Keratinocyte (primary cell): ENCODE measurements around the gene FHDC1. TPM values are rescaled to one million over a fixed set of nuclear protein-coding genes. Genes with fewer than 3 reads are reported as not detected.

Experiments used
- DNase-seq: peaks from one replicate; pipeline ENCODE4 v3.0.0-alpha.2; 2011; ENCODE audit warnings: low read depth, missing footprints, low spot score
- FAIRE-seq: peaks from 2 replicates; lab custom pipeline; 2011; peaks lifted over from hg19 to GRCh38; lab: Jason Lieb, UNC
- H2AFZ ChIP-seq: 2 replicates; pipeline ENCODE4 v1.6.0; 2012; ENCODE audit warnings: low read length, control low read depth, inconsistent platforms; ENCODE audit not compliant: control insufficient read depth
- H3K27ac ChIP-seq: 2 replicates; pipeline ENCODE4 v1.5.1; 2011; ENCODE audit warnings: low read length; ENCODE audit not compliant: control insufficient read depth, insufficient read depth
- H3K27me3 ChIP-seq: 3 replicates; pipeline ENCODE4 v1.6.0; 2011; ENCODE audit warnings: low read length; ENCODE audit not compliant: control insufficient read depth, insufficient read depth; ENCODE audit errors: extremely low read depth
- H3K36me3 ChIP-seq, 2 experiments: 2 replicates in 1 of 2; 3 replicates in 1 of 2; pipeline ENCODE4 v1.5.1; 2011; ENCODE audit warnings: low read length in 2 of 2, mild to moderate bottlenecking in 1 of 2; ENCODE audit not compliant: control insufficient read depth in 2 of 2, insufficient read depth in 2 of 2; ENCODE audit errors: extremely low read depth in 1 of 2
- H3K4me1 ChIP-seq: 3 replicates; pipeline ENCODE4 v1.5.1; 2011; ENCODE audit warnings: low read length; ENCODE audit not compliant: control insufficient read depth, insufficient read depth; ENCODE audit errors: extremely low read depth
- H3K4me2 ChIP-seq: 3 replicates; pipeline ENCODE4 v1.6.0; 2011; ENCODE audit warnings: low read depth, low read length; ENCODE audit not compliant: control insufficient read depth, insufficient read depth; ENCODE audit errors: extremely low read depth
- H3K4me3 ChIP-seq, 3 experiments: fragments of 200-600 bp in 1 of 3; sonication (generic) in 1 of 3; 2 replicates in 2 of 3; 3 replicates in 1 of 3; pipeline ENCODE4 v1.5.1; 2011 to 2016; ENCODE audit warnings: low read length in 3 of 3, mild to moderate bottlenecking in 3 of 3, control low read depth in 2 of 3, inconsistent platforms in 1 of 3, low read depth in 1 of 3, mixed read lengths in 1 of 3, mixed run types in 1 of 3, moderate library complexity in 1 of 3; ENCODE audit not compliant: control insufficient read depth in 2 of 3, insufficient read depth in 2 of 3; ENCODE audit errors: extremely low read depth in 1 of 3
- H3K79me2 ChIP-seq: 2 replicates; pipeline ENCODE4 v1.6.0; 2012; ENCODE audit warnings: low read length; ENCODE audit not compliant: control insufficient read depth, insufficient read depth
- H3K9ac ChIP-seq: 3 replicates; pipeline ENCODE4 v1.6.0; 2011; ENCODE audit warnings: low read length; ENCODE audit not compliant: control insufficient read depth, insufficient read depth; ENCODE audit errors: extremely low read depth
- H3K9me1 ChIP-seq: 3 replicates; pipeline ENCODE4 v1.6.0; 2011; ENCODE audit warnings: low read length; ENCODE audit not compliant: control insufficient read depth, insufficient read depth; ENCODE audit errors: extremely low read depth
- H3K9me3 ChIP-seq: 2 replicates; pipeline ENCODE4 v1.5.1; 2012; ENCODE audit warnings: low read depth, low read length; ENCODE audit not compliant: control insufficient read depth
- H4K20me1 ChIP-seq: 3 replicates; pipeline ENCODE4 v1.6.0; 2011; ENCODE audit warnings: low read length; ENCODE audit not compliant: control insufficient read depth, insufficient read depth; ENCODE audit errors: extremely low read depth
- EZH2 ChIP-seq: IDR thresholded peaks from one replicate; pipeline ENCODE4 v1.6.1; 2012; ENCODE audit warnings: inconsistent platforms, mild to moderate bottlenecking, low read length, moderate library complexity
- dilution Hi-C: fragments of 300-500 bp; cut with MboI; formaldehyde crosslinking; loops from one replicate; pipeline ENCODE4 v1.7.0; 2020; ENCODE audit warnings: low sequenced_read_pairs; ENCODE audit not compliant: extremely low pct_ligation_motif_present
- polyA plus RNA-seq, 5 experiments: library from polyadenylated mRNA; depleted of rRNA in 3 of 5; stranded (reverse) in 3 of 5; stranded (forward) in 1 of 5; unstranded in 1 of 5; fragments of >200 nt; gene quantifications; 1 replicate in 1 of 5; 2 replicates in 3 of 5; 3 replicates in 1 of 5; pipeline versions ENCODE4 v1.2.1 to v1.2.3, GENCODE V29; 2011 to 2012; ENCODE audit warnings: missing spikeins in 2 of 5, low read depth in 1 of 5, low replicate concordance in 1 of 5
- TF ChIP-seq, protein P1 (sequence below), 3 experiments: IDR thresholded peaks in 1 of 3; conservative IDR thresholded peaks in 1 of 3; optimal IDR thresholded peaks in 1 of 3; 2 replicates in 2 of 3; 3 replicates in 1 of 3; pipeline versions ENCODE3 to v1.5.1; 2011; ENCODE audit warnings: low read length in 3 of 3, mild to moderate bottlenecking in 3 of 3, moderate library complexity in 2 of 3, control low read depth in 1 of 3, inconsistent platforms in 1 of 3; ENCODE audit not compliant: insufficient read depth in 2 of 3; ENCODE audit errors: extremely low read depth in 1 of 3

The FHDC1 gene
- polyA plus RNA-seq, 1 donor (not counting 4 experiments of a cell fraction or from before 2014, with no cell fraction given) = 1.6 TPM

DNA sequence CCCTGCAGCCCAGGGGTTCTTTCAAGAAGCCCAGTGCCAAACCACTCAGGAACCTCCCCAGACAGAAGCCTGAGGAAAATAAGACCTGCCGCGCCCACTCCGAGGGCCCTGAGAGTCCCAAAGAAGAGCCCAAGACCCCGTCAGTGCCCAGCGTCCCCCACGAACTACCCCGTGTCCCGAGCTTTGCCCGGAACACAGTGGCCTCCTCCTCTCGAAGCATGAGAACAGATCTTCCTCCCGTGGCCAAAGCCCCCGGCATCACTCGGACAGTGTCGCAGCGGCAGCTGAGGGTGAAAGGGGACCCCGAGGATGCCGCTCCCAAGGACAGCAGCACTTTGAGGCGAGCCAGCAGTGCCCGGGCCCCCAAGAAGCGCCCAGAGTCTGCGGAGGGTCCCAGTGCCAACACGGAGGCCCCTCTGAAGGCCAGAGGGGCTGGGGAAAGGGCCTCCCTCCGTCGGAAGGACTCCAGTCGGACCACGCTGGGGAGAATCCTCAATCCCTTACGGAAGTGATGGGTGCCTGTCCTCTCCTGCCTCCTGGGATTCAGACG is 40.2 kb downstream of the FHDC1 start:
- dilution Hi-C loops = no loop called here
- H3K36me3 ChIP-seq = peaks cover 1 to 7% of the 10 kb centered on the region in 2 experiments
- TF ChIP-seq, protein P1, sequence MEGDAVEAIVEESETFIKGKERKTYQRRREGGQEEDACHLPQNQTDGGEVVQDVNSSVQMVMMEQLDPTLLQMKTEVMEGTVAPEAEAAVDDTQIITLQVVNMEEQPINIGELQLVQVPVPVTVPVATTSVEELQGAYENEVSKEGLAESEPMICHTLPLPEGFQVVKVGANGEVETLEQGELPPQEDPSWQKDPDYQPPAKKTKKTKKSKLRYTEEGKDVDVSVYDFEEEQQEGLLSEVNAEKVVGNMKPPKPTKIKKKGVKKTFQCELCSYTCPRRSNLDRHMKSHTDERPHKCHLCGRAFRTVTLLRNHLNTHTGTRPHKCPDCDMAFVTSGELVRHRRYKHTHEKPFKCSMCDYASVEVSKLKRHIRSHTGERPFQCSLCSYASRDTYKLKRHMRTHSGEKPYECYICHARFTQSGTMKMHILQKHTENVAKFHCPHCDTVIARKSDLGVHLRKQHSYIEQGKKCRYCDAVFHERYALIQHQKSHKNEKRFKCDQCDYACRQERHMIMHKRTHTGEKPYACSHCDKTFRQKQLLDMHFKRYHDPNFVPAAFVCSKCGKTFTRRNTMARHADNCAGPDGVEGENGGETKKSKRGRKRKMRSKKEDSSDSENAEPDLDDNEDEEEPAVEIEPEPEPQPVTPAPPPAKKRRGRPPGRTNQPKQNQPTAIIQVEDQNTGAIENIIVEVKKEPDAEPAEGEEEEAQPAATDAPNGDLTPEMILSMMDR (optimal IDR thresholded peaks at IDR 0.05 in 1 of 3, IDR thresholded peaks at IDR 0.05 in 1 of 3, conservative IDR thresholded peaks at IDR 0.05 in 1 of 3; ENCODE audit: extremely low read depth in 1 of 3, insufficient read depth in 2 of 3, low read length in 3 of 3) = no peak
- no peak for TF ChIP-seq EZH2
- H3K4me3 ChIP-seq = no peak overlapping the region
- no peaks in the 10 kb centered on the region for H3K9me1 ChIP-seq
- no peaks in the 10 kb centered on the region for H3K9me3 ChIP-seq
- no peak overlapping the region for H3K4me2 ChIP-seq
- H2AFZ ChIP-seq = no peak overlapping the region
- no peaks in the 10 kb centered on the region for H3K79me2 ChIP-seq
- no peak overlapping the region for H3K27ac ChIP-seq
- no peak overlapping the region for H3K9ac ChIP-seq
- DNase-seq (no peak), FAIRE-seq (no peak)
- H4K20me1 ChIP-seq = no peaks in the 10 kb centered on the region
- peaks cover 33% of the 10 kb centered on the region for H3K4me1 ChIP-seq
- no peaks in the 10 kb centered on the region for H3K27me3 ChIP-seq

GRCh38 chr4:152979731-152980330 is 43.7 kb downstream of the FHDC1 start:
- Histone ChIP-seq H3K9me3 (no peaks in the 10 kb centered on the region), H2AFZ (no peak overlapping the region), H3K4me2 (no peak overlapping the region), H3K9ac (no peak overlapping the region), H3K4me1 (peaks cover 47% of the 10 kb centered on the region), H3K4me3 (no peak overlapping the region), H3K36me3 (no peaks in the 10 kb centered on the region), H3K27me3 (no peaks in the 10 kb centered on the region), H3K9me1 (no peaks in the 10 kb centered on the region), H3K27ac (peak overlapping the region; percentile 0), H4K20me1 (no peaks in the 10 kb centered on the region), H3K79me2 (no peaks in the 10 kb centered on the region)
- DNase-seq = no peak
- FAIRE-seq = peak; percentile 76
- TF ChIP-seq, protein P1 (optimal IDR thresholded peaks at IDR 0.05 in 1 of 3, IDR thresholded peaks at IDR 0.05 in 1 of 3, conservative IDR thresholded peaks at IDR 0.05 in 1 of 3; ENCODE audit: extremely low read depth in 1 of 3, insufficient read depth in 2 of 3, low read length in 3 of 3) = no peak
- TF ChIP-seq EZH2 = no peak
- dilution Hi-C loops = no loop called here
